ENCODE data around the gene NDUFS1. TPM values are rescaled to one million over a fixed set of nuclear protein-coding genes. Genes with fewer than 3 reads are reported as not detected.

Gene NDUFS1
- total and polyA plus RNA-seq, 9 of the 15 experiments (the other 6 are each of a cell fraction or from before 2014, with no cell fraction given): 75.0 to 130 (median 91.5) TPM

- TF ChIP-seq CLOCK (CRISPR knock-in tag; IDR thresholded peaks at IDR 0.05; ENCODE audit: borderline replicate concordance): no peak
- TF ChIP-seq PATZ1 (CRISPR knock-in tag; IDR thresholded peaks at IDR 0.05; ENCODE audit: borderline replicate concordance): no peak
- no peak for TF ChIP-seq ZNF384 (IDR thresholded peaks at IDR 0.05; ENCODE audit: low read depth, low read length)
- TF ChIP-seq ZNF143 (CRISPR knock-in tag; IDR thresholded peaks at IDR 0.05): no peak
- no peak for TF ChIP-seq GTF2A2 (tag; IDR thresholded peaks at IDR 0.05)
- TF ChIP-seq EP300 (IDR thresholded peaks at IDR 0.05; ENCODE audit: low read length): no peak
- no peak for TF ChIP-seq ATF1 (CRISPR knock-in tag; IDR thresholded peaks at IDR 0.05)
- peak; percentile 88 for TF ChIP-seq ATF1 (tag; IDR thresholded peaks at IDR 0.05)
- no peak for TF ChIP-seq FIP1L1 (IDR thresholded peaks at IDR 0.05; ENCODE audit: low read depth, low read length, poor library complexity, severe bottlenecking)
- TF ChIP-seq, protein P1, sequence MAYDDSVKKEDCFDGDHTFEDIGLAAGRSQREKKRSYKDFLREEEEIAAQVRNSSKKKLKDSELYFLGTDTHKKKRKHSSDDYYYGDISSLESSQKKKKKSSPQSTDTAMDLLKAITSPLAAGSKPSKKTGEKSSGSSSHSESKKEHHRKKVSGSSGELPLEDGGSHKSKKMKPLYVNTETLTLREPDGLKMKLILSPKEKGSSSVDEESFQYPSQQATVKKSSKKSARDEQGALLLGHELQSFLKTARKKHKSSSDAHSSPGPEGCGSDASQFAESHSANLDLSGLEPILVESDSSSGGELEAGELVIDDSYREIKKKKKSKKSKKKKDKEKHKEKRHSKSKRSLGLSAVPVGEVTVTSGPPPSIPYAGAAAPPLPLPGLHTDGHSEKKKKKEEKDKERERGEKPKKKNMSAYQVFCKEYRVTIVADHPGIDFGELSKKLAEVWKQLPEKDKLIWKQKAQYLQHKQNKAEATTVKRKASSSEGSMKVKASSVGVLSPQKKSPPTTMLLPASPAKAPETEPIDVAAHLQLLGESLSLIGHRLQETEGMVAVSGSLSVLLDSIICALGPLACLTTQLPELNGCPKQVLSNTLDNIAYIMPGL (CRISPR knock-in tag; IDR thresholded peaks at IDR 0.05): no peak
- TF ChIP-seq ESRRB (CRISPR knock-in tag; IDR thresholded peaks at IDR 0.05; ENCODE audit: borderline replicate concordance): no peak
- no peak for TF ChIP-seq CBX1 (IDR thresholded peaks at IDR 0.05; ENCODE audit: low read depth)
- TF ChIP-seq, protein P2, sequence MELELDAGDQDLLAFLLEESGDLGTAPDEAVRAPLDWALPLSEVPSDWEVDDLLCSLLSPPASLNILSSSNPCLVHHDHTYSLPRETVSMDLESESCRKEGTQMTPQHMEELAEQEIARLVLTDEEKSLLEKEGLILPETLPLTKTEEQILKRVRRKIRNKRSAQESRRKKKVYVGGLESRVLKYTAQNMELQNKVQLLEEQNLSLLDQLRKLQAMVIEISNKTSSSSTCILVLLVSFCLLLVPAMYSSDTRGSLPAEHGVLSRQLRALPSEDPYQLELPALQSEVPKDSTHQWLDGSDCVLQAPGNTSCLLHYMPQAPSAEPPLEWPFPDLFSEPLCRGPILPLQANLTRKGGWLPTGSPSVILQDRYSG (tag; conservative IDR thresholded peaks at IDR 0.05; ENCODE audit: low read depth): no peak
- TF ChIP-seq CBX8 (IDR thresholded peaks at IDR 0.05; ENCODE audit: borderline replicate concordance, extremely low read depth, low read depth, low read length, poor library complexity, severe bottlenecking): no peak
- TF ChIP-seq, protein P3, sequence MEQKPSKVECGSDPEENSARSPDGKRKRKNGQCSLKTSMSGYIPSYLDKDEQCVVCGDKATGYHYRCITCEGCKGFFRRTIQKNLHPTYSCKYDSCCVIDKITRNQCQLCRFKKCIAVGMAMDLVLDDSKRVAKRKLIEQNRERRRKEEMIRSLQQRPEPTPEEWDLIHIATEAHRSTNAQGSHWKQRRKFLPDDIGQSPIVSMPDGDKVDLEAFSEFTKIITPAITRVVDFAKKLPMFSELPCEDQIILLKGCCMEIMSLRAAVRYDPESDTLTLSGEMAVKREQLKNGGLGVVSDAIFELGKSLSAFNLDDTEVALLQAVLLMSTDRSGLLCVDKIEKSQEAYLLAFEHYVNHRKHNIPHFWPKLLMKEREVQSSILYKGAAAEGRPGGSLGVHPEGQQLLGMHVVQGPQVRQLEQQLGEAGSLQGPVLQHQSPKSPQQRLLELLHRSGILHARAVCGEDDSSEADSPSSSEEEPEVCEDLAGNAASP (IDR thresholded peaks at IDR 0.05): no peak
- TF ChIP-seq SNIP1 (IDR thresholded peaks at IDR 0.05; ENCODE audit: low read depth): no peak
- no peak for TF ChIP-seq ZNF133 (CRISPR knock-in tag; IDR thresholded peaks at IDR 0.05)
- TF ChIP-seq ZNF696 (CRISPR knock-in tag; conservative IDR thresholded peaks at IDR 0.05): no peak
- no peak for TF ChIP-seq BRCA1 (IDR thresholded peaks at IDR 0.05)
- TF ChIP-seq BRCA1 (CRISPR knock-in tag; IDR thresholded peaks at IDR 0.05): no peak
These were observed at the start of gene NDUFS1, which contains the start of gene EEF1B2 (continued) for GRCh38 chr2:206159346-206160124.

Measured in K562 (cell line).